NCI-H524 treated with DMSO at 0.1 percent for 48 hours (cell line): ENCODE data around the gene EPHA2.

ENCODE experiments used
- DNase-seq: peaks from one replicate; lab custom pipeline; 2025; lab: John Stamatoyannopoulos, UW

The EPHA2 gene

GRCh38 chr1:16134906-16135305 lies 21.0 kb downstream of the EPHA2 start:
- no peak for DNase-seq

- DNase-seq, result no peak
Measured at GRCh38 chr1:16134066-16134801, 21.6 kb downstream of the EPHA2 start.

GRCh38 chr1:16133007-16133961 lies 22.6 kb downstream of the EPHA2 start:
- no peak for DNase-seq

DNA sequence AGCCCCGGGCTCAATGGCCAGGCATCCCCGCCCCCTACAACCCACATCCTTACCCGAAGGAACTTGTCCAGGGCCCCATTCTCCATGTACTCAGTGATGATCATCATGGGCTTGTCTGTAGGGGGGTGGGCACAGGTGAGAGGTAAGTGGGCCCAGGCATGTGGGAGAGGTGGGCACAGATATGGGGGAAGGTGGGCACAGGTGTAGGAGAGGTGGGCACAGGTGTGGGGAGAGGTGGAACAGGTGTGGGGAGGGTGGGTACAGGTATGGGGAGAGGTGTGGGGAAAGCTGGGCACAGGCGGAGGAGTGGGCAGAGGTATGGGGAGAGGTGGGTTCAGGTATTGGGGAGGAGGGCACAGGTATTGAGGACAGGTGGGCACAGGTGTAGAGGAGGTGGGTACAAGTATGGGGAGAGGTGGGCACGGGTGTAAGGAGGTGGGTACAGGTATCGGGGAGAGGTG lies 23.5 kb downstream of the EPHA2 start:
- DNase-seq, result no peak

DNA sequence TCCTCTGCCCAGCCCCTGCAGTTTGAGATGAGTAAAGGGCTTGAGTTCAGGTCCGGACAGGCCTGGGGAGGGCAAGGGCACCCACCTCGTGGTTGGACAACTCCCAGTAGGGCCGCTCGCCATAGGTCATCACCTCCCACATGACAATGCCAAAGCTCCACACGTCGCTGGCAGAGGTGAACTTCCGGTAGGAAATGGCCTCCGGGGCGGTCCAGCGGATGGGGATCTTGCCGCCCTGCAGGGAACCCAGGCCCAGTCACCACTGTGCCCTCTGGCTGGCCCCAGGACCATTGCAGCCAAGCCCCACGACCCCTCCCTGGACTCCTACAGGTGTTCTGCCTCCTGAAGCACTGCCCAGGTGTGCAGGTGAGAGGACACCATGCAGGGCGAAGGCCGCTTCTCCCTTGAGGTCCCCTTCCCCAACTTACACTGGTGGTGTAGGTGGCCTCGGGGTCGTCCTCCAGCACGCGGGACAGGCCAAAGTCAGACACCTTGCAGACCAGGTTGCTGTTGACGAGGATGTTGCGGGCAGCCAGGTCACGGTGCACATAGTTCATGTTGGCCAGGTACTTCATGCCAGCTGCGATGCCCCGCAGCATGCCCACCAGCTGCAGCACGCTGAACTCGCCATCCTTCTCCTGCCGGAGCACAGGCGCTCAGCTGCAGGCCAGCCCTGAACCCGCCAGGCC lies 24.1 kb downstream of the EPHA2 start:
- DNase-seq, result no peak

- DNase-seq, result no peak
Measured at GRCh38 chr1:16130827-16131226, 25.0 kb downstream of the EPHA2 start.

DNA sequence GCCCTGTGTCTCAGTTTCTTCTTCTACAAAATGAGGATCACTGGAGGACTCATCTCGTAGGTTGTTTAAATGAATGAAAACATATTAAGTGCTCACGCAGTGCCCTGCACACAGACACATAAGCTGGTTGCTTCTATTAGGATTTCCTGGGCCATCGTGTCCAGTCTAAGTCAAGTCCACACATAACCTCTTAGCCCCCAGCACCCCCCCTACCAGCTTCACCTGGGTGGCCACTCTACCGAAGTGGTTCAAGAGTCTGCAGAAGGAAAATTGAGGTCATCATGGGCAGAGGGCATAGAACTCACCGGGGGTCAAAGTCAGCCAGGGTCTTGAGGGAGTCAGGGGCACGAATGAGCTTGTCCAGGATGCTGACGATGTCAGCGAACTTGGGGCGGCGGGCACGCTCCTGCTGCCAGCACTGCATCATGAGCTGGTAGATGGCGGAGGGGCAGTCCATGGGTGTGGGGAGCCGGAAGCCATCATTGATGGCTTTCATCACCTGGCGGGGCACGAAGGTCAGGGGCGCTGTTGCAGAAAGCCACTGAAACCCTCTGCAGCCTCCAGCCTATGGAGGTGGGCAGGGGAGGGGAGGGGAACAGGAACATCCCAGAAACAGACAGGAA lies 25.8 kb downstream of the EPHA2 start:
- DNase-seq, result no peak

GRCh38 chr1:16129316-16129715 lies 26.6 kb downstream of the EPHA2 start:
- DNase-seq, result no peak

- no peak for DNase-seq
Measured at GRCh38 chr1:16128338-16128741, 27.5 kb downstream of the EPHA2 start.

- no peak for DNase-seq
Measured at GRCh38 chr1:16127676-16128337, 28.1 kb downstream of the EPHA2 start.

- DNase-seq, result no peak
Measured at GRCh38 chr1:16126743-16127515, 28.9 kb downstream of the EPHA2 start.

GRCh38 chr1:16126160-16126559 lies 29.7 kb downstream of the EPHA2 start:
- no peak for DNase-seq

- DNase-seq, result no peak
Measured at GRCh38 chr1:16125483-16125882, 30.4 kb downstream of the EPHA2 start.

- DNase-seq, result no peak
Measured at GRCh38 chr1:16125088-16125470, 30.8 kb downstream of the EPHA2 start.

DNA sequence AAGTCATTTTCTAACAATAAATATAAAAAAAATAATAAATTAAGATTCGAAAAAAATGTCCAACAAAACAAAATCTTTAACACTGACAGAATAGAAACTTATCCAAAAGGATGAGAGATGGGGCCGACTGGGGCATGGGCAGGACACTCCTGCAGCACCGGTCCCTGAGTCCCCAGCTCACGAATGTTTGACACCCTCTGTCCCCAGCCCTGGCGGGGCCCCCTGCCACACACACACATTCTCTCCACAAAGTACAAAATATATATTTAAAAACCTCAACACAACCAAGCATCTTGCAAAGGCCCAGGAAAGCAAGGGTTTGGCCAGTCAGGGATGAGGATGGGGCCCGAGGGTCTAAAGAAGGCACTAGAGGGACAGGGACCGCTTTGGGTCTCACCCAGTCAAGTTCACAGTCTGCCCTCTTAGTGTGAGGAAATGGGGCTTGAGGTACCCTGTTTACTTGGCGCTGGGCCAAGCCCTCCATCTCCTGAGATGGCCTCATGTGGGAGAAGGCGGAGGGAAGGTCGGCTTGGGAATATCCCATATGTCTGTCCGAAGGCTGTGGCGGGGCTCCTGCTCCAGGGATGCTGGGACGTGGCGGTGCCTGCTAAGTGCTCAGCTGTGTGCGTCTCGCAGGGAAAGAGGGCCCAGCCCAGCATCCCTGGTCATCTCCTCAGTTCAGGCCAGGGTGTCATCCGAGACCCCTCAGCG lies 31.3 kb downstream of the EPHA2 start:
- DNase-seq, result no peak

- DNase-seq, result no peak
Measured at GRCh38 chr1:16122916-16123315, 33.0 kb downstream of the EPHA2 start.

DNA sequence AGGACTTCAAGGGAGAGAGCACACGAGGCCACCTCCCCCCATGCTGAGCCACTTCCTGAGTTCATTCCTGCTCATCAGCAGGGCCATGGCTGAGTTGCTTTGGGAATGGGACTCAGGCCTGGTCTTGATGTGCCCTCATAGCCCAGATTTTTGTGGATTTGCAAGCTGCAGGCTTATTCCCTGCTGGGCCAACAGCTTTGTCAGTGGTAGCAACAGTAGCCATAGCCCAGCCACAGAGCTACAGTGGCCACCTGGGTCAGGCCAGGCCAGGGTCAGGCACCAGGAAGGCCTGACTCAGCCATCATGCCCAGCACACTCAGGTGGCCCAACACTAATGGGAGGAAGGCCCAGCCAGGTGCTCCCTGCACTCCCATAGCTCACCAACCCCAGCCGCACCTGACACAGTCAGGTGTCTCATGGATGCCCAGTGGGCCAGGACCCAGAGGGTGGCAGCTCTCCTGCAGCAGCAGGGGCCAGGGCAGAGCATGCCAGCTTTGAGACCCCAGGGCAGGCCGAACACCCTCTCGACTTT lies 33.5 kb downstream of the EPHA2 start:
- DNase-seq, result no peak

GRCh38 chr1:16120940-16121410 lies 34.9 kb downstream of the EPHA2 start:
- DNase-seq, result no peak

DNA sequence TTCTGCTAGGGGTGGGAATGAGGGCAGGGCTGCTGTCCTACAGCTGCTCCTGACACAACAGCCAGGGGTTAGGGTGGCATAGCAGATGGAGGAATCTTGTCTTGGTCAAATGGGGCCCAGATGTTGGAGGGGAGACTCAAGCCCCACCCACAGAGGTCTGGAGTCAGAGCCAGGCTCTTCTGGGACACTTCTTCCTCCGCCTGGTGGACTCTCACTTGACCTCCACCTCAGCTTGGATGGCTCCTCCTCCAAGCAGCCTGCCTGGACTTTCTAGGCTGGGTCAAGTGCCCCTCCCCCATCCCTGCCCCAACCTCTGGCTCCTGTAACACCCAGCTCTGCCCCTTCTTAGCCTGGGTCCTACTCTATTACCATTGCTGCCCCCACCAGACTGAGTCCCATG lies 35.5 kb downstream of the EPHA2 start:
- DNase-seq, result no peak

- DNase-seq, result no peak
Measured at GRCh38 chr1:16119926-16120325, 35.9 kb downstream of the EPHA2 start.
